Osteoblast (primary cell): Measurements from ENCODE around the gene TPST2. TPM values are rescaled to one million over a fixed set of nuclear protein-coding genes. Genes with fewer than 3 reads are reported as not detected.

ENCODE experiments used
- DNase-seq: peaks from one replicate; pipeline ENCODE4 v3.0.0; 2011; ENCODE audit warnings: low spot score, mixed read lengths; ENCODE audit not compliant: insufficient read length; ENCODE audit errors: missing footprints
- H2AFZ ChIP-seq: 2 replicates; pipeline ENCODE4 v1.6.0; 2011; ENCODE audit warnings: mild to moderate bottlenecking, low read length
- H3K27ac ChIP-seq: 2 replicates; pipeline ENCODE4 v1.5.1; 2011; ENCODE audit warnings: mild to moderate bottlenecking, low read depth, low read length, moderate library complexity
- H3K27me3 ChIP-seq: 2 replicates; pipeline ENCODE4 v1.6.0; 2012; ENCODE audit warnings: mild to moderate bottlenecking, control low read depth, inconsistent platforms, low read length, moderate library complexity; ENCODE audit not compliant: insufficient read depth
- H3K36me3 ChIP-seq: 2 replicates; pipeline ENCODE4 v1.5.1; 2011; ENCODE audit warnings: mild to moderate bottlenecking, low read length, control low read depth, moderate library complexity; ENCODE audit not compliant: insufficient read depth
- H3K4me1 ChIP-seq: 2 replicates; pipeline ENCODE4 v1.5.1; 2011; ENCODE audit warnings: mild to moderate bottlenecking, low read length, control low read depth, moderate library complexity; ENCODE audit not compliant: insufficient read depth
- H3K4me2 ChIP-seq: 2 replicates; pipeline ENCODE4 v1.6.0; 2011; ENCODE audit warnings: mild to moderate bottlenecking, low read length; ENCODE audit not compliant: insufficient read depth
- H3K4me3 ChIP-seq: fragments of 200-600 bp; sonication (generic); 3 replicates; pipeline ENCODE4 v1.5.1; 2012; ENCODE audit warnings: mild to moderate bottlenecking, low read length, inconsistent platforms; ENCODE audit not compliant: insufficient read depth
- H3K79me2 ChIP-seq: 2 replicates; pipeline ENCODE4 v1.6.0; 2012; ENCODE audit warnings: mild to moderate bottlenecking, low read length, control low read depth, inconsistent platforms; ENCODE audit not compliant: insufficient read depth
- H3K9me3 ChIP-seq: 2 replicates; pipeline ENCODE4 v1.5.1; 2011; ENCODE audit warnings: low read depth, low read length, control low read depth
- H4K20me1 ChIP-seq: 2 replicates; pipeline ENCODE4 v1.6.0; 2012; ENCODE audit warnings: mild to moderate bottlenecking, low read length, control low read depth; ENCODE audit not compliant: insufficient read depth
- total RNA-seq: library from RNA; depleted of rRNA; stranded (reverse); fragments of >200 nt; gene quantifications from 2 replicates; pipeline ENCODE4 v1.2.3, GENCODE V29; 2012
- TF ChIP-seq, protein P1 (sequence below): IDR thresholded peaks from 2 replicates; pipeline ENCODE4 v1.5.1; 2011; ENCODE audit warnings: mild to moderate bottlenecking, low read depth, low read length, moderate library complexity; ENCODE audit errors: extremely low read depth

Gene TPST2
- total RNA-seq, 1 donor, result 98.4 TPM

GRCh38 chr22:26581026-26581425, 8.9 kb downstream of the TPST2 start:
- Histone ChIP-seq H3K9me3 (no peaks in the 10 kb centered on the region), H4K20me1 (peaks cover 69% of the 10 kb centered on the region), H3K4me2 (no peak overlapping the region), H3K4me1 (peaks cover 20% of the 10 kb centered on the region), H3K27ac (no peak overlapping the region), H3K79me2 (peaks cover 90% of the 10 kb centered on the region), H3K4me3 (no peak overlapping the region), H2AFZ (no peak overlapping the region), H3K27me3 (no peaks in the 10 kb centered on the region), H3K36me3 (peaks cover 31% of the 10 kb centered on the region)
- no peak for DNase-seq
- TF ChIP-seq, protein P1, sequence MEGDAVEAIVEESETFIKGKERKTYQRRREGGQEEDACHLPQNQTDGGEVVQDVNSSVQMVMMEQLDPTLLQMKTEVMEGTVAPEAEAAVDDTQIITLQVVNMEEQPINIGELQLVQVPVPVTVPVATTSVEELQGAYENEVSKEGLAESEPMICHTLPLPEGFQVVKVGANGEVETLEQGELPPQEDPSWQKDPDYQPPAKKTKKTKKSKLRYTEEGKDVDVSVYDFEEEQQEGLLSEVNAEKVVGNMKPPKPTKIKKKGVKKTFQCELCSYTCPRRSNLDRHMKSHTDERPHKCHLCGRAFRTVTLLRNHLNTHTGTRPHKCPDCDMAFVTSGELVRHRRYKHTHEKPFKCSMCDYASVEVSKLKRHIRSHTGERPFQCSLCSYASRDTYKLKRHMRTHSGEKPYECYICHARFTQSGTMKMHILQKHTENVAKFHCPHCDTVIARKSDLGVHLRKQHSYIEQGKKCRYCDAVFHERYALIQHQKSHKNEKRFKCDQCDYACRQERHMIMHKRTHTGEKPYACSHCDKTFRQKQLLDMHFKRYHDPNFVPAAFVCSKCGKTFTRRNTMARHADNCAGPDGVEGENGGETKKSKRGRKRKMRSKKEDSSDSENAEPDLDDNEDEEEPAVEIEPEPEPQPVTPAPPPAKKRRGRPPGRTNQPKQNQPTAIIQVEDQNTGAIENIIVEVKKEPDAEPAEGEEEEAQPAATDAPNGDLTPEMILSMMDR, result no peak

- Histone ChIP-seq H4K20me1 (peaks cover 69% of the 10 kb centered on the region), H3K79me2 (peaks cover 90% of the 10 kb centered on the region)
Measured at GRCh38 chr22:26580240-26580962, 9.5 kb downstream of the TPST2 start.

DNA sequence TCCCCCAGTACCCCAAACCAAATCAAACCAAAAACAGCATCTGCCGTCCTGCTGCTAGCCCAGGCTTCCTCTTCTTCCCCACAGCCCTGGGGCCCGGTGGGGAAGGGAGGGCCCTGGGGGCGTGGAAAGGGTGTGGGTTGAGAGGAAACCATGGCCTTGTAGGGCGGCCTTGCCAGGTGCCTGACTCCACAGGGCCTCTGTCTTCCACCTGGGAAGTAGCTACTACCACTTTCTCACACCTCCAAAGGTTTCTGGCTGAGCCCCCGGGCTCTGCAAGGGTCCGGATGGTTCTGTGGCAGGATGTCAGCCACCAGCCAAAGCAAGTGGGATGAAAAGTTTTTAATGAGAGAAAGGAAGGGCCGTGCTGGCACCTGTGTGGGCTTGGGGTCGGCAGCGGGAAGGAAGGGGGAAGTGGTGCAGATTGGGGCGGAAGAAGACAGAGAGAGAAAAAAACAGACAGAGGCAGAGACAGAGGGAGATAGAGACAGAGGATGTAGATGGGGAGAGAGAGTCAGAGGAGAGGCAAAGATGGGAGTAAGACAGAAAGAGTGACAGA, 10.5 kb downstream of the TPST2 start:
- H3K4me1 ChIP-seq, result peaks cover 7% of the 10 kb centered on the region
- no peak overlapping the region for H3K4me3 ChIP-seq
- peaks cover 71% of the 10 kb centered on the region for H4K20me1 ChIP-seq
- no peaks in the 10 kb centered on the region for H3K27me3 ChIP-seq
- H3K36me3 ChIP-seq, result peaks cover 34% of the 10 kb centered on the region
- no peak overlapping the region for H3K4me2 ChIP-seq
- peaks cover 90% of the 10 kb centered on the region for H3K79me2 ChIP-seq
- DNase-seq, result no peak
- TF ChIP-seq, protein P1, result no peak
- no peak overlapping the region for H2AFZ ChIP-seq
- H3K9me3 ChIP-seq, result no peaks in the 10 kb centered on the region
- no peak overlapping the region for H3K27ac ChIP-seq

More at GRCh38 chr22:26580240-26580962, 9.5 kb downstream of the TPST2 start:
- no peak for DNase-seq
- H3K27me3 ChIP-seq, result no peaks in the 10 kb centered on the region
- no peak overlapping the region for H3K4me2 ChIP-seq
- TF ChIP-seq, protein P1, result no peak
- no peaks in the 10 kb centered on the region for H3K9me3 ChIP-seq
- no peak overlapping the region for H3K4me3 ChIP-seq
- peaks cover 32% of the 10 kb centered on the region for H3K36me3 ChIP-seq
- no peak overlapping the region for H3K27ac ChIP-seq
- H3K4me1 ChIP-seq, result peaks cover 17% of the 10 kb centered on the region
- no peak overlapping the region for H2AFZ ChIP-seq

DNA sequence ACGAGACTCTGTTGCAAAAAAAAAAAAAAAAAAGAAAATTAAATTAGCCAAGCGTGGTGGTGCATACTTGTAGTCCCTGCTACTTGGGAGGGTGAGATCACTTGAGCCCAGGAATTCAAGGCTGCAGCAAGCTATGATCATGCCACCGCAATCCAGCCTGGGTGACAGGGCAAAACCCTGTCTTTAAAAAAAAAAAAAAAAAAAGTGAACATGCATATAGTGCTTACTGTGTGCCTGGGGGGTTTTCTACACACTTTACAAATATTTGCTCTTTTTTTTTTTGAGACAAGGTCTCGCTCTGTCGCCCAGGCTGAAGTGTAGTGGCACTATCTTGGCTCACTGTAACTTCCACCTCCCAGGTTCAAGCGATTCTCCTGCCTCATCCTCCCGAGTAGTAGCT, 12.9 kb downstream of the TPST2 start:
- Histone ChIP-seq H3K4me3 (no peak overlapping the region), H3K36me3 (peaks cover 35% of the 10 kb centered on the region), H3K4me1 (no peaks in the 10 kb centered on the region), H3K79me2 (peaks cover 93% of the 10 kb centered on the region), H3K27ac (no peak overlapping the region), H3K9me3 (no peaks in the 10 kb centered on the region), H3K27me3 (no peaks in the 10 kb centered on the region), H3K4me2 (no peak overlapping the region), H4K20me1 (peaks cover 78% of the 10 kb centered on the region), H2AFZ (no peak overlapping the region)
- DNase-seq, result no peak
- TF ChIP-seq, protein P1, result no peak
